Measurements from ENCODE around the gene MEF2C.

MEF2C gene

DNA sequence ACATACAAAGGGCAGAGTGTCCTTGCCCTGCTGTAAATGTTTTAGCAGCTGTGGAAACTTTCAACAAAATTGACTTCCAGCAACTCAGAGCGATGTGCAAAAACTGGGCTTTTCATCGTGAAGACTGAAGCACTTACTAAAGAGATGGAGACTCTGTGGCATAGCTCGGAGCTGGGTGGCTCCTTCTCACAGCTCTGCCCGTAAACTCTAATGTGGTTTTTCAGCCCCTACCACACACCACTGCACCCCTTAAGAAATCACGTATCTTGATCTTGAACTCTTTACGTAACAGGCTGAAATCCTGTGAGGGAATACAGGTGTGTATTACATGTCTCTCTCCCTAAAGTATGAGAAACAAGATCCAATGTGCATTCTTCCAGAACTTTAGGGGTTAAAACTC is 124.4 kb downstream of the MEF2C start:
- DNase-seq (ENCODE audit: low spot score), result no peak

DNA sequence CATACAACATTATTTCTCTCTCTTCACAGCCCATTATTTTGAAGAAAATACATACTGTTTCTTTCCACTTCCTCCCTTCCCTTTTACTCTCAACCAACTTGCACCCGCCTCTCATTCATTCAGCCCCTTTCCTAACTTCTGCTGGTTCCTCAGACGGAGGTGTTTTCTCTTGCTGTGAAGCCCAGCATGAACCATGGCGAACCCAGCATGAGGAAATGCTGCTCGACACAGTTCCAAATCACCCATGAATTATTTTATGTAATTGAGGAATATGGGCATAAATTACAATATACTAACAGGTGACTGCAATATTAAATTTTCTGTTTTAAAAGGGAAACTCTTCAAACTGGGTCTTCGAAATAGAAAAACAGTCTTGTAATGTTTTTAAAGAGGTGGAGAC is 124.8 kb downstream of the MEF2C start:
- DNase-seq (ENCODE audit: low spot score), result no peak

DNA sequence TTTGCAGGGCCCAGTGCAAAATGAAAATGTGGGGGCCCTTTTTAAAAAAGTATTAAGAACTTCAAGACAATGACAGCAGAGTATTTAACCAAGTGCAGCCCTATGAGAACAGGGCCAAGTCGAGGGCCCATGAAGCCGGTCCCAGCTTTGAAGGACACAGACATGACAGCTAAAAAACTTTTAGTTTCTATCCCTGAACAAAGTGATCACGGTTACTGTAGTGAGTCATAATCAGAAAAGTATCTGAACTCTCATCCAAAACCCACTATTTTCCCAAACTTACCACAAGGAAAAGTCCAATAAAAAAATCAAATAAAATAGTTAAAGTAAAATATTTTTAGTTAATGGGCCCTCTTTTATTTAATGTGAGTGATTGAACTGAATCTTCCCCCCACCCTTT is 126.0 kb downstream of the MEF2C start:
- DNase-seq (ENCODE audit: low spot score), result no peak

DNA sequence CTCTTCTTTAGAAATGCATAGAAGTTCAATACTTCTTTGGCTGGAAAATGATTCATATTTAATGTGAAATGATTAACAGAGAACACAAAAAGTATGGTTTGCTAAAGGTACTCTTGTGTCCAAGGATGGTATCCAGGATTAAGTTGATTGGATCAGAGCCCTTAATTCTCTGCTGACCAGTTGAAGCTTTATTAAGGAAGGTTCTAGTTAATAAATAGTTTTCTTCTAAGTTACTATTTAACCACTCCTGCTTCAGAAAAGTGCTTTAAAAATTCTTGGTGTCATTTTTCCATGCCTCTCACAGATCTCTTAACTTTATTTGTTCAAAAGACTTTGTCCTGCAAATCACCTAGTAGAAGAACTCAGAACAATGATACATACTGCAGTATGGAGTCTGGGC is 134.3 kb downstream of the MEF2C start:
- DNase-seq (ENCODE audit: low spot score), result no peak

DNA sequence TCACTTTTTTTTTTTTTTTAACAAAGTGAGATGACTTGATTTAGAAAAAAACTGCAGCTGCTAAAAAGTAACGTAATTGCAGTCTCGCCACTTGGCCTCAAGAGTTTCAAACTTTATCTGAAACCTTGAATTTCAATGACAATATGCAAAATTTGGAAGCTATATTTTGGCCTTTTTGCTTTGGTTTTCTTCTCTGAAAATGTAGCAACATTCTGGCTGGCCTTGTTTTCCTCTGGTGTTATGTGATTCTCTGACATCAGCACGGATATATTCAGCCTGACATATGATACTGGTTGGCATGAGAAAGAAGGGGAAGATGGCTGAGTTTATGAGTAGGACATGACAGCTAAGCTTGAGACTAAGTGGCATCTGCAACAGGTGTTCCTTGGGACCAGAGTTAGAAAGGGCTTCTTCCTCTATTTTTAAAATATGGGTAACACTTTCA is 136.5 kb downstream of the MEF2C start:
- DNase-seq (ENCODE audit: low spot score), result no peak

DNA sequence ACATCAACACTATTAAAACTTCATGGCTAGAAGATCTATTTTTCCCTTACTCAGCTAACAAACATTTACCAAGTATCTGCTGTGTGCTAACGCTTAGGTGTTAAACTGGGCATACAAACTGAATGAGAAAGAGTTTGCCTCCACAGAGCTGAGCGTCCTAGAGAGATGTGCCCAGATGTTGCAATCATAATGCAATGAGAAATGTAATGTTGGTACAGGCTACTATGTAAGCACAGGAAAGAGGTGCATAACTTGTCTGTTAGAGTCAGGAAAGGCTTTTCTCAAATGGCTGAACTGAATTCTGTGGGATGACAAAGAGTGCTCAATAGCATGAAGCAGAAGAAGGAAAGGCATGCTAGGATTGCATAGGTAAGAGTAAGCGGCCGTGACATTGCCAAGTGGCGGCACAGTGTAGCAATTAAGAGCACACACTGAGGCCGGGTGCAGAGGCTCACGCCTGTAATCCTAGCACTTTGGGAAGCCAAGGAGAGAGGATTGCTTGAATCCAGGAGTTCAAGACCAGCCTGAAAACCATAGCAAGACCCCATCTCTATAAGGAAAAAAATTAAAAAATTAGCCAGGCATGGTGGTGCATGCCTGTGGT is 137.8 kb downstream of the MEF2C start:
- DNase-seq (ENCODE audit: low spot score), result no peak

DNA sequence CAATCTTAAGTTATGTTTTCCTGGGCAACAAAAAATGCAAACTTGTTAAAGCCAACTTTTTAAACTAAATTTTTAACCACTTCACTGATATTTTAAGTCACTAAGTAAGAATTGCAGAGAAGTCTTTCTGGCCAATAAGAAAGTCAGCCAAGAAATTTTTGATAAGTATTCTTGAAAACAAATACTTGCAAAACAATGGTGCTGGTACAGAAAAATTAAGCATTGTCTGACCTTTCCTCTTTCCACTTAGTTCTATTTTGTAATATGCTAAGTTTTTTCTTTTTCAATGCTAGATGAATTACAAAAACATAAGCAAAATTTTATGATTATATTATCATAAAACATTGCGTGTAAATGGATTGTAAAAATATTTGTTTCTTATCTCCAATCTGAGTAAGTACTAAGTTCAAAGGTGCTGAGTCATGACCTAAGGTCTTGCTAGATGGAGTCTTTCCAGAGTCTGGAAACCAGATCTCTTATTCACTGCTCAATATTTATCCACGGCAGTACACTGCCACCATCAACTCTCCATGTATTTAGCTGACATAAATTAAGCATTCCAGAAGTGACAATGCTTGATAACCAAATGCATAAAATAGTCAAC is 139.7 kb downstream of the MEF2C start:
- no peak for DNase-seq (ENCODE audit: low spot score)

DNA sequence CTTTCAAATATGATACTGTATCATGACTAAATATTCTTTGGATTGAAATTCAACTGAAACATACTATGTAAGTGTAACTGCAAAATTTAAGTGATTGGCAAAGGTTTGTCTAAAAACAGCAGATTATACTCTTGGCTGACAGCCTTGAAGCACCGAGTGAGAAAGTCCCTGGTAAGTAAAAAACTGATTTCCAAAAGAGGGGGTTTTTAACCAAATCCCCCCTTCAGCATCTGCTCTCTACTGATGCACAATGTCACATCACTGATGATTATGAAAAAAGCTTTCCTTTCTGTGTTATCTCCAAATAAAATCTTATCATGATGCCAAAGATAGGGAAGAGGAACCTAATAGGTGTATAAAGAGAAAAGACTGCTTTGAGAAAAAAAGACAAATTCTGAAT is 141.0 kb downstream of the MEF2C start:
- DNase-seq (ENCODE audit: low spot score), result no peak

DNA sequence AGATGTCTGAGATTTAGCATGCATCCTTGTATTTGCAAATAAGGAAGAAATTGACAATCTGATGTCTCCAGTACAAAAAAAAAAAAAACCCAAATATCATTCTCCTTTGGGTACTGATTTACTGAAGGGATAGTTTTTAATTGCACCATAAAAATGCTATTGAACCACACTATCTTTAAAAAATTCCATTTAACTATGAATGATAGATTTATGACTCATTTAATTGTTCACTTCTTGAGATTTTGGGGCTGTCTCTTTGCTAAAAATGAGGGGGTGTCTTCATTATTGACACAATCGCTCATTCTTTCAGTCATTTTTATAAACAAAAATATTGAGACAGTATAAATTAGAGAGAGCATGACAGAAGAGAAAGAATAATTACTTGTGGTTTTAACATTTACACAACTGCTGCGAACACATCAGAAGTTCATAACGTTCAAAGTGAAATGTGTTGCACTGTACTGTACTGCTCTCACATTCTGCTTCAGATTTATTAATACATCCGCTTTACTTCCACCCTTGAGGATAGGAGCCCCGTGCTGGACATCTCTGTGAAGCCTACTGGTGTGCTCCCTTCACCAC is 142.3 kb downstream of the MEF2C start:
- no peak for DNase-seq (ENCODE audit: low spot score)

DNA sequence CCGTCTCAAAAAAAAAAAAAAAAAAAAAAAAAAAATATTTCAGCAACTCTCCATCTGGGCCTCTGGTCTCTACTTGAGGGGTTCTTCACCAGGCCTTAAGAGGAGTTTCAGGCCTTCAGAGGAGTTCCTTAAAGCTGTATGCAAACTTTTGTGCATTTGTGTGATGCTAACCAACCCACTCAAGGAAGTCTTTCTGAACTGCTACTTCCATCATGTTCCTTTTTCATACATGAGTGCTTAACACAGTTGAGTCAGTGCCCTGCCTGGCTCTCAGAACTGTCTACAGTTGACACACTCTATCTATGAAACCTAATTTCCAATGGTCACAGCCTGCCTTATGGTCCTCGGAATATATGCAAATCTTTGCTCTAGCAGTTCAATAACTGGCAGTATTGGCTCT is 146.5 kb downstream of the MEF2C start:
- no peak for DNase-seq (ENCODE audit: low spot score)

DNA sequence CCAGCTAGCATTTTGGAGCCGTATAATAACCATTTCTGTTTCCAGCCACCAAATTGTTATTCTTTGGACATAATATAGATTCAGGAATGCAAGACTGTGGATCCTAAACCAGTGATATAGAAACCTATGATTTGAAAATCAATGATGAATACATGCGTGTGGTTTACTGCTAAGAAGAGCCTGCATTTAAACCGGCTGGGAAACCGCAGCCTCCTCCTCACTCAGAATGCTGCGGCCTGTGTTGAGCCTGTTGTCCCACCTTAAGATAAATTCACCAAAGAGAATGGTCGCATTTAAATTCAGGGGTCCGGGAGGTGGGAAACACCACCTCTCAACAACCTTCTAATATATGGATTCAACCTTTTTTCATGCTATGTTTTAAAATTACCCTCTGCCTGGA is 148.0 kb downstream of the MEF2C start:
- no peak for DNase-seq (ENCODE audit: low spot score)

DNA sequence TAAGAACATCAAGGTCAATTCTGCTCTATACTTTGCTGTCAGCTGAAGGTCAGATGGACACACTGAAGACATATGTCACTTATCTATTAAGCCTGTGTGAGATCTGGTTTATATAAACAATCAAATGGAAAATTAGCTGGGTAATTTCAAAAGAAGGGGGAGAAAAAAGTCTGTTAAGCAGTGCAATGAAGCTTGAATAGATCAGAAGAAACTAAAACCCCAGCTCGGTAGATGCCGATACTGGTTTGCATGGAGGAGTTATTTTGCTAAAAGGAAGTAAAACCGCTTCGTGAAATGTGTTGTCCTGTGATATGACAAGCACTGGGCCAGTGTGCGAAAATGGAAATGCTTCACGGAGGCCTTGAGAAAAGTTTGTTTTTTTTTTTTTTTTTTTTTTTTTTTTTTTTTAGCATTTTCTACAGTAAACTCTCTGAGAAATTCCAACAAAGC is 148.8 kb downstream of the MEF2C start:
- no peak for DNase-seq (ENCODE audit: low spot score)

DNA sequence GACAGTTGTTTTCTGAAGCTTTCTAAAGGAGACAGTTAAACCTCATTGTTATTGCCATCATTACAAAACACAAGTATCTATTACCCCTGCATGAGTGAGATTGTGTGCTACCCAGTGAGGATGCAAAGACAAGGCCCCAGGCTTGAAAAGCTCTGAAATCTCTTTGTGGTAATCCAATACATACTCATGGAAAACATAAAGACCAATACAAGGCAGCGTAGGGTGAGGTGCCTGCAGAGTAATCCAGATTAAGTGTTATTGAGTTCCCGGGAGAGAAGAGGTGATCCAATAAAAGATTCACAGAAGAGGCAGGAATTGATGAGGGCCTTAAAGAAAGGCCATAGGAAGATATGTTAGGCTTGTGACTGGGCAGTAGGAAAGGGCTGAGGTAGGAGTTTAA is 150.1 kb downstream of the MEF2C start:
- DNase-seq (ENCODE audit: low spot score), result no peak

DNA sequence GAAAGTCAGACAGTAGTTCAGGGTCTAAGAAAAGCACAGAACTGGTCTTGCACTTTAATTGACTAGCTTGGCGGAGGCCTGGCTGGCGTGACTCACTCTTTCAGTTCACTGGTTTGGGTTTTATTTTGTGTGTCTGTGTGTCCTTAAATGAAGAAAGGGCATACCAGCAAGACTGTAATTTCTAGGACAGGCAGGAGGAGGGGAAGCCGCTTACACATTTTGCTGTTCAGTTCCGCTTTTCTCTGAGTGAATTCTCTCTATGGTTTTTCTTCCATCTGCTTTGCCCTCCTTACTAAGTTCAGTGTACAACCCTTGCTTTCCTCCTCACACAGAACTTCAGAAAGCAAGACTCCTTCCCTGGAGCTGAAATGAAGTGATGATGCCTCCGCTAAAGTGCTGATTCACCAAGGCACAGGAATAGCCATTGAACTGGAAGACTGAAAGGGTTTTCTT is 150.8 kb downstream of the MEF2C start:
- DNase-seq (ENCODE audit: low spot score), result no peak

DNA sequence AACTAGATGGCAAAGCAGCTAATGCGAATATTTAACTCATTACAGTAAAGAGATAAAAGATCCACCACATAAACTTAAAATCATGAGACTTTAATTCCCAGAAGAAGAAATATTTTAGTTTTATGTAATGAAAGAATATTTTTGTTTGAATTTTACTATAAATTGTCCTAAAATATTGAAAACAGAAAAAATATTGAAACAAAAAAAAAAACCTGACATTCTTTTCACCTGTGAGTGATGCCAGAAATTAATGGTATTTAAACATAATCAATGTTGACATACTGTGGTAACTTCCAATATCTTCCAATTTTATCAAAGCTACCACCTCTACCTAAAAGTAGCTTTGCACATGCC is 153.2 kb downstream of the MEF2C start:
- no peak for DNase-seq (ENCODE audit: low spot score)

DNA sequence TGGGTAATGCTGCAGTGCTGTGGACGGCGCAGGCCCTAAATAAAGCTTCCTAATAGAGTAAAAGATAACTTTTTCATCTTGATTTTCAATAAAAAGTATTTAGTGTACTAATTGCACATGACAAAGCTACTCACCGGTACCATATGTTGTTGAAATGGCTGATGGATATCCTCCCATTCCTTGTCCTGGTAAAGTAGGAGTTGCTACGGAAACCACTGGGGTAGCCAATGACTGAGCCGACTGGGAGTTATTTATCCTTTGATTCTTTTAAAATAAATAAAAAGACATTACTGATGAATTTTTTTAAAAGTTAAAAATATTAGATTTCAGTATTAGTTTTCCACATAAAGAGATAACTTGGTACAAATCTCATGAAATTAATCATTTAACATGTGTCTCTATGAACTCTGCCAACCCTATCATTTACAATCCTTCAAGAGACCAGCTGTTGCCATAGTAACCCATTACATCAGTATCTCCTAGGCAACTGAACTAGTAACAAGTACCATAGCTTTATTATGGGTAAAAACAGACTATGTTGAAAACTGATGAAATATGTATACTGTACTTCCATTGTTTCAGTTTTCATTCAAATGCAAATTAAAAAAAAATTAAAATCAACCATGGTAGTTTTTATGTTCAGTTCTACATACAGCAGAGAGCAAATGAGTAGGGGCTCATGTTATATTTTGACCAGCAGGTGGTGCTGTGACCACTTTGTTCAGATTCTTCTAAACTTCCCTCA is 153.7 kb downstream of the MEF2C start:
- DNase-seq (ENCODE audit: low spot score), result peak; percentile 87

DNA sequence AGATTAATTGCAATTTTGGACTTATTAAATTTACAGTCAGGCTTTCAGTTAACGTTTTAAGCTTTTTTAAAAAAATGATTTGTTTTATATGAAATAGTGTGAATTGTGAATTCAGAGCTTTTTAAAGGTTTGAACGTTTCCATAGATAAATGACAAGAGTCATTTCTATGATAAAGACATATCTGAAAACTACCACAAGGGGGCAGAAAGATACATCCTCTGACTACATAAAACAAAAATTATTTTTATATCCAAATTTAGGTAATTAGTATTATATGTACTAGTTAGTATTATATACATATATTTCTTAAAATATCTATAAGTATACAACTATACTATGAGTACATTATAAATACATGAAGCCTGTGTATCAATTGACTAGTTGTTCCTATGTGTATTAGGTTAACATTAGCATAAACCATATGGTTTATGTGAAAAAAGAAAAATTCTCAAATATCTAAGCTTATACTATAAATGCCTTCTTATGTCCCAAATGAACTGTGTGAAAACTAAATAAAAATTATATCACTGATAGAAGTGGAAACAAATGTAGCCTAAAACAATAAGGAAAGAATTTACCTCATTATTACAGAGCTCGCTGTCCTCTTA is 155.2 kb downstream of the MEF2C start:
- DNase-seq (ENCODE audit: low spot score), result peak; percentile 47

DNA sequence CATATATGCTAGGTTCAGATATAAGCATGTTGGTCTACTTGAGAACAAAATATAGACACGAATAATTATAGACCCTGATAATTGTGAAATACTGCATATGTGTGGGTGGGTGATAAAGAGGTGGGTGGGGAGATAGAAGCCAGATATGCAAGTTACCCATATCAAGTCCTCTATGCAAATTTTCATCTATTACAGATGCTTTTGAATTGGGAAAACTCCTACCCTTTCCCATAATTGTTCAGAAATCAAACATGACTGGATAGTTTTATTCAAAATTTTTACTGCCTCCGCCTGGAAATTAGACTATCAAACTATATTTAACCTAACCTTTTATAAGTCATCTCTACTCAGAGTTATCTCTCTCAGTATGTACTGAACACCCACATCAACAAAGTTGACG is 157.5 kb downstream of the MEF2C start:
- DNase-seq (ENCODE audit: low spot score), result no peak

DNA sequence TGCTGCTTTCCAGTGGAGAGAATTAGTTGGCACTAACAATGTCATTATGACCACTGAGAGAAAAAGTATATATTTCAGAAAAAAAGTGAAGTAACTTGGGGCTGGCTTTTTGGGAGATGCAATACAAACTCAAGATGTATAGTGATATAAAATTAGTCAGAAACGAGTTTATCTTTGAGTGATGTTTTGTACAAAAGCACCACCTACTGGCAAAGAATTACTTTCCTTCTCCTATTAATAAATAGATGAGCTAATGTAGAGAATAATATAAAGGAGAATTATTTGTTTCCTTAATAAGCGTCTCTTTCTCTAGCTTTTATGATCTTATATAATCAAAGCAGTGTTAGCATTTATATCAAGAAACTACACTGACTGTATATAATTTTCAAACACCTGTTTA is 158.8 kb downstream of the MEF2C start:
- peak; percentile 64 for DNase-seq (ENCODE audit: low spot score)

DNA sequence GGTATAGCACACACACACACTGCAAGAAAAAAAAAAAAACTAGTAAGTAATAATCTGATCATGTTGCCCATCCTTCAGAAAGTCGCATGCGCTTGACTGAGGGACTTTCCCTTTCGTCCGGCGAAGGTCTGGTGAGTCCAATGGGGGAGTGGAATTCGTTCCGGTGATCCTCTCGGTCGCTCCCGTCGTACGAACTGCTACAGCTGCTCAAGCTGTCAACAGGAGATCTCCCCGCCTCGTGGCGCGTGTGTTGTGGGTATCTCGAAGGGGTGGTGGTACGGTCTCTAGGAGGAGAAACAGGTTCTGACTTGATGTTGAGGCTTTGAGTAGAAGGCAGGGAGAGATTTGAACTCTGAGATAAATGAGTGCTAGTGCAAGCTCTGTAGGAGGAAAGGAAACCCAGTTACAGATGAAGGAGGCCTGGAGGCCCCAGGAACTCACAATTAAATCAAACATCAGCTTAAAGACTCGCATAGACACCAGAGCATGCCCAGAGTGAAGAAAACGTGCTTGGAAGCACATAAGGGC is 160.4 kb downstream of the MEF2C start:
- DNase-seq (ENCODE audit: low spot score), result no peak

DNA sequence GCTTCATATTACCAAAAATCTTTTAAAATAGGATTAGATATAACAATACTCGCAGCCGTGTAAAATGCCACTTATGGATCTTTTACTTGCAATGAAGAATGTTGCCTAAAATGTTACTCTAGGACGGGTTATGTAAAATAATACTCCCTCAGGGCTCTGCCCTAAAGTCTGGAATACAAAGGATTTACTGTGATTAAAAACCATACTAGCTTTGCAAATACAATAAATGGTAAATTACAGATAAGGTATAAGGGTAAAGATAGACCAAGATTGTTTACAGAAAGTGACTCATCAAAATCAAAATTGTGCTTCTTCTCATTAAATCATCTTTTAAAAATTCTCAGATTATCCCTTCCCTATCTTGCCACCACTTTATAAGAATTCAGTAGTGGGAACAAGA is 163.6 kb downstream of the MEF2C start:
- DNase-seq (ENCODE audit: low spot score), result no peak

DNA sequence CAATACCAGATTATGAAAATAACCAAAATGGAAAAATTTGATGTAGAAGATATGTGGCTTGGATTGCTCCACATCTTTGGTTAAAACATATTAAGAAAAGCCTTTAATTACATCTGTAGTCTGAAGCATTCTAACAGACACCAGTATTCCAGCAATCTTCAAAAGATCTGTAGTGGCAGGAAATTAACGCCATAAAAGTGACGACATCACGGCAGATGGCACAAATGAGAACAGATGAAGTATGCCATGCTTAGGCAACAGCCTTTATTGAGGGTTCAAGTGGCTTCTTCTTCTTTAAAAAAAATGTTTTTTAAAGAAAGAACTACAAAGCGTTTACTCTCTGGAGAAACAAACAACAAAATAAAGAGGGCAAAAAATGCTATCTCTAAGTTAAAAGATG is 164.2 kb downstream of the MEF2C start:
- no peak for DNase-seq (ENCODE audit: low spot score)

All from cerebellar cortex (tissue), 1 donor.